GM23338 (cell line): Measurements from ENCODE around the gene NPAS3.

Experiments used
- EZH2 ChIP-seq: fragments of 200-600 bp; sonication (generic); IDR thresholded peaks from one replicate; pipeline ENCODE4 v1.8.0; 2017; ENCODE audit warnings: antibody characterized with exemption, mild to moderate bottlenecking, low read depth; ENCODE audit not compliant: unreplicated experiment
- EZH2phosphoT487 ChIP-seq: fragments of 200-600 bp; sonication (generic); IDR thresholded peaks from one replicate; pipeline ENCODE4 v1.8.1; 2018; ENCODE audit warnings: antibody characterized with exemption; ENCODE audit not compliant: unreplicated experiment
- POLR2AphosphoS5 ChIP-seq: IDR thresholded peaks from 2 replicates; pipeline ENCODE4 v1.6.1; 2016; ENCODE audit warnings: antibody characterized with exemption, low read depth
- TF ChIP-seq, protein P1 (sequence below), 2 experiments: fragments of 200-600 bp in 1 of 2; sonication (generic) in 1 of 2; conservative IDR thresholded peaks; 2 replicates each; pipeline versions ENCODE4 v1.5.1 to v1.6.1; 2016 to 2017; ENCODE audit warnings: antibody characterized with exemption in 2 of 2, low read depth in 2 of 2, mild to moderate bottlenecking in 2 of 2, moderate library complexity in 1 of 2
- TF ChIP-seq, protein P2 (sequence below): IDR thresholded peaks from 2 replicates; pipeline ENCODE4 v1.6.1; 2016; ENCODE audit warnings: antibody characterized with exemption
- TF ChIP-seq, protein P3 (sequence below): IDR thresholded peaks from one replicate; pipeline ENCODE4 v1.6.1; 2018; ENCODE audit warnings: antibody characterized with exemption; ENCODE audit not compliant: unreplicated experiment

DNA sequence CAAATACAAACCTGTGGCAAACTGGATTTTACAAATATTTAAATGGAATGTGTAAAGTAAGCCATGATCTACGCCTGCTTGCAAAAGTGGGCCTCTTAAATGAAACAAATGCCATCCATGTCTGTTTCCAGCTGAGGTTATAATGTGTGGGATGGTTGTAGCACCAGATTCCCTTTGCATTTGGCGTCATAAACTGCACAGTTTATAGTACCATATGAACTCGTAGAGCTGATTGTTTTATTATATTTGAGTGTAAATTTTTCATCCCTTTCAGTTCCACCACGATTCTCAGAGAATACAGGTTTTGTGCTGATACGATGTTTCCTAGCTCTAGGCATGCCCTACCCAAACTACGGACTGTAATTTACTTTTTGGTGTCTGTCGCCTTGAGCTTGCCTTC, 637.3 kb downstream of the NPAS3 start:
- TF ChIP-seq POLR2AphosphoS5 (no peak), EZH2phosphoT487 (no peak), EZH2 (no peak)
- TF ChIP-seq, protein P1, sequence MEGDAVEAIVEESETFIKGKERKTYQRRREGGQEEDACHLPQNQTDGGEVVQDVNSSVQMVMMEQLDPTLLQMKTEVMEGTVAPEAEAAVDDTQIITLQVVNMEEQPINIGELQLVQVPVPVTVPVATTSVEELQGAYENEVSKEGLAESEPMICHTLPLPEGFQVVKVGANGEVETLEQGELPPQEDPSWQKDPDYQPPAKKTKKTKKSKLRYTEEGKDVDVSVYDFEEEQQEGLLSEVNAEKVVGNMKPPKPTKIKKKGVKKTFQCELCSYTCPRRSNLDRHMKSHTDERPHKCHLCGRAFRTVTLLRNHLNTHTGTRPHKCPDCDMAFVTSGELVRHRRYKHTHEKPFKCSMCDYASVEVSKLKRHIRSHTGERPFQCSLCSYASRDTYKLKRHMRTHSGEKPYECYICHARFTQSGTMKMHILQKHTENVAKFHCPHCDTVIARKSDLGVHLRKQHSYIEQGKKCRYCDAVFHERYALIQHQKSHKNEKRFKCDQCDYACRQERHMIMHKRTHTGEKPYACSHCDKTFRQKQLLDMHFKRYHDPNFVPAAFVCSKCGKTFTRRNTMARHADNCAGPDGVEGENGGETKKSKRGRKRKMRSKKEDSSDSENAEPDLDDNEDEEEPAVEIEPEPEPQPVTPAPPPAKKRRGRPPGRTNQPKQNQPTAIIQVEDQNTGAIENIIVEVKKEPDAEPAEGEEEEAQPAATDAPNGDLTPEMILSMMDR (conservative IDR thresholded peaks at IDR 0.05; ENCODE audit: low read depth in 2 of 2), result no peak
- TF ChIP-seq, protein P2, sequence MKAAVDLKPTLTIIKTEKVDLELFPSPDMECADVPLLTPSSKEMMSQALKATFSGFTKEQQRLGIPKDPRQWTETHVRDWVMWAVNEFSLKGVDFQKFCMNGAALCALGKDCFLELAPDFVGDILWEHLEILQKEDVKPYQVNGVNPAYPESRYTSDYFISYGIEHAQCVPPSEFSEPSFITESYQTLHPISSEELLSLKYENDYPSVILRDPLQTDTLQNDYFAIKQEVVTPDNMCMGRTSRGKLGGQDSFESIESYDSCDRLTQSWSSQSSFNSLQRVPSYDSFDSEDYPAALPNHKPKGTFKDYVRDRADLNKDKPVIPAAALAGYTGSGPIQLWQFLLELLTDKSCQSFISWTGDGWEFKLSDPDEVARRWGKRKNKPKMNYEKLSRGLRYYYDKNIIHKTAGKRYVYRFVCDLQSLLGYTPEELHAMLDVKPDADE, result no peak
- TF ChIP-seq, protein P3, sequence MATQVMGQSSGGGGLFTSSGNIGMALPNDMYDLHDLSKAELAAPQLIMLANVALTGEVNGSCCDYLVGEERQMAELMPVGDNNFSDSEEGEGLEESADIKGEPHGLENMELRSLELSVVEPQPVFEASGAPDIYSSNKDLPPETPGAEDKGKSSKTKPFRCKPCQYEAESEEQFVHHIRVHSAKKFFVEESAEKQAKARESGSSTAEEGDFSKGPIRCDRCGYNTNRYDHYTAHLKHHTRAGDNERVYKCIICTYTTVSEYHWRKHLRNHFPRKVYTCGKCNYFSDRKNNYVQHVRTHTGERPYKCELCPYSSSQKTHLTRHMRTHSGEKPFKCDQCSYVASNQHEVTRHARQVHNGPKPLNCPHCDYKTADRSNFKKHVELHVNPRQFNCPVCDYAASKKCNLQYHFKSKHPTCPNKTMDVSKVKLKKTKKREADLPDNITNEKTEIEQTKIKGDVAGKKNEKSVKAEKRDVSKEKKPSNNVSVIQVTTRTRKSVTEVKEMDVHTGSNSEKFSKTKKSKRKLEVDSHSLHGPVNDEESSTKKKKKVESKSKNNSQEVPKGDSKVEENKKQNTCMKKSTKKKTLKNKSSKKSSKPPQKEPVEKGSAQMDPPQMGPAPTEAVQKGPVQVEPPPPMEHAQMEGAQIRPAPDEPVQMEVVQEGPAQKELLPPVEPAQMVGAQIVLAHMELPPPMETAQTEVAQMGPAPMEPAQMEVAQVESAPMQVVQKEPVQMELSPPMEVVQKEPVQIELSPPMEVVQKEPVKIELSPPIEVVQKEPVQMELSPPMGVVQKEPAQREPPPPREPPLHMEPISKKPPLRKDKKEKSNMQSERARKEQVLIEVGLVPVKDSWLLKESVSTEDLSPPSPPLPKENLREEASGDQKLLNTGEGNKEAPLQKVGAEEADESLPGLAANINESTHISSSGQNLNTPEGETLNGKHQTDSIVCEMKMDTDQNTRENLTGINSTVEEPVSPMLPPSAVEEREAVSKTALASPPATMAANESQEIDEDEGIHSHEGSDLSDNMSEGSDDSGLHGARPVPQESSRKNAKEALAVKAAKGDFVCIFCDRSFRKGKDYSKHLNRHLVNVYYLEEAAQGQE, result no peak
